ENCODE results near the gene HOXD8.

The HOXD8 gene

DNA sequence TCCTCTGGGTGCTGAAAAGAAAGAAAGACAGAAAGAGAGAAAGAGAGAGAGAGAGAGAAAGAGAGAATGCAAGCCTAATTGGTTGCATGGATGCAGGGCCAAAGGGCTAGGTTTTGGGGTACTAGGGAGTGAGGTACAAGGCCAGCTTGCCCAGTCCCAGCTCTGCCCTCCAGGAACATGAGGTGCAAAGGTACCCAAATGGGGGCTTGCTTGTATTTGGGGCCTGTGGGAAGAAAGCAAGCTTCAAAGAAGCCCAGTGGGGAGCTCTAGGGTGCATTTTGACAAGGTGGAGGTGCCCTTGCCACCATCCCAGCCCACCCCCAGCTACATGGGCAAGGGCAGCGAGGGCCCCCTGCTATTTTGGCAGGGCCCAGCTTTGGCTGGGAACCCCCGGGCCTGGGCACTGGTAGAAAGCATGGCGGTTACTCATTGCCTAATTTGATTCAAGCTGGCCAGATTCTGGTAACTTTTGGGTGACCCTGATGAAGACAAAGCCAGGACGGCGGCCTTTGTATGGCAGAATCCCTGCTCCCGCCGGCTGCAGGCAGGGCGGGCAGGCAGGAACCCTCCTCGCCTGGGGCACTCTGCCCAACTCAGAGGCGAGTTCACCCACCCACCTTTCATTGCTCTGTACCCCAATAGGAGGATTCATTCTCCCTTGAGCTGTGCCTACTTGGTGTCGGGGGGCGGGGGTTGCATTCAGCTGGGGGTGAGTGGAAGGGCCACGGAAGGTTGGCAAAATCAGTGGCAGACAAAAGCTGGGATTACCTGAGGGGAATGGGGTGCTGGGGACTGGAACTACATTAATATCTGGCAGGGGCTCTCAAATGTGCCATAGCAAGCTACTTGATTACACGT, 21.3 kb downstream of the HOXD8 start:
- Mint-ChIP-seq H3K27ac (no peak overlapping the region), H3K4me3 (no peak overlapping the region), H3K9me3 (peaks cover 5% of the 10 kb centered on the region), H3K27me3 (peaks cover 69% of the 10 kb centered on the region), H3K36me3 (peaks cover 3% of the 10 kb centered on the region), H3K4me1 (no peaks in the 10 kb centered on the region)

DNA sequence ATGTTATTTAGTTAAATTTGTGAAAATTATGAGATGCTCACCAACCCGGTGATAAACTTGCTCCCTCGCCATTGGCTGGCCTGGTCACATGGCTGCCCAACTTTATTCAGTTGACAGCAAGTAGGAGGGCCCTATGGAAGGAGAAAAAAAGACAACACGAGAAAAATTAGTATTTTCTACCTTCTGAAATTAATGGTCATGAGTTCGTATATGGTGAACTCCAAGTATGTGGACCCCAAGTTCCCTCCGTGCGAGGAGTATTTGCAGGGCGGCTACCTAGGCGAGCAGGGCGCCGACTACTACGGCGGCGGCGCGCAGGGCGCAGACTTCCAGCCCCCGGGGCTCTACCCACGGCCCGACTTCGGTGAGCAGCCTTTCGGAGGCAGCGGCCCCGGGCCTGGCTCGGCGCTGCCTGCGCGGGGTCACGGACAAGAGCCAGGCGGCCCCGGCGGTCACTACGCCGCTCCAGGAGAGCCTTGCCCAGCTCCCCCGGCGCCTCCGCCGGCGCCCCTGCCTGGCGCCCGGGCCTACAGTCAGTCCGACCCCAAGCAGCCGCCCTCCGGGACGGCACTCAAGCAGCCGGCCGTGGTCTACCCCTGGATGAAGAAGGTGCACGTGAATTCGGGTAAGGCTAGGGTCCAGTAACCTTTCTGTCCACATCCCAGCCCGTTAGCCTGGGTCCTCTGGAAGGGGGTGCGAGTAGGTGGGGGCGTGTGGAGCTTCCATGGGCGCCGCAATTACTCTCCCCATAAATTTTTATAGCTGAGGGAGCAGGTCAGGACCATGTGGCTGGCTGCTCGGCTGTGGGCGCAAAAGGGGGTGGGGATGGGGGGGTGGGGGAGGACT, 22.2 kb downstream of the HOXD8 start, which contains the start of gene HOXD4:
Gene HOXD4, plus strand, starts transcription at position 109 of the 846 bp plus-strand sequence. Its CDS starts 84 bp downstream, at position 193.
- peaks cover 64% of the 10 kb centered on the region for H3K27me3 Mint-ChIP-seq
- peaks cover 3% of the 10 kb centered on the region for H3K36me3 Mint-ChIP-seq
- H3K4me3 Mint-ChIP-seq = no peak within 1 kb of the TSS
- H3K27ac Mint-ChIP-seq = no peak within 1 kb of the TSS
- no peaks in the 10 kb centered on the region for H3K4me1 Mint-ChIP-seq
- H3K9me3 Mint-ChIP-seq = peaks cover 5% of the 10 kb centered on the region

DNA sequence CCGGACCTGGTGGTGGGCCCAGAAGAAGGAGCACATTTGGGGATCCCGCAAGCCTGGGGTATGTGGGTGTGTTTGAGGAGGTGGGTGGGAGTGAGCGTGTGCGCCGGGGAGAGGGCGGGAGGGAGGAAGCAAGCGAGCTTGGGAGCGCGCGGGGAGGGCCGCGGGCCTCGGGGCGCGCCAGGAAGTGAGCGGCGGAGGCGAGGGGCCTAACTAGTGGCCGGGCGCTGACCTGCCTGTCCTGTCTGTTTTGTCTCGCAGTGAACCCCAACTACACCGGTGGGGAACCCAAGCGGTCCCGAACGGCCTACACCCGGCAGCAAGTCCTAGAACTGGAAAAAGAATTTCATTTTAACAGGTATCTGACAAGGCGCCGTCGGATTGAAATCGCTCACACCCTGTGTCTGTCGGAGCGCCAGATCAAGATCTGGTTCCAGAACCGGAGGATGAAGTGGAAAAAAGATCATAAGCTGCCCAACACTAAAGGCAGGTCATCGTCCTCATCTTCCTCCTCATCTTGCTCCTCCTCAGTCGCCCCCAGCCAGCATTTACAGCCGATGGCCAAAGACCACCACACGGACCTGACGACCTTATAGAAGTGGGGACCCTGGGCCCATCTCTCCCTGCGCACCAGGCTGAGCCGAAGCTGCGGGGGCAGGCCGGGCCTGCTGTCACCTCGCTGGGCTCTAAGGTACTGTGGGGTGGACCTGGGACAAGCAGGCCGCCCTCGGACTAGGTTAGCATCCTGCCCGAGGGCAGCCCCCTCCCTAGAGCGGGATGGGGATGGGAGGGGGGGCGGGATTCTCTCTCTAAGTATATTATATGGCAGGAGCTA, 23.1 kb downstream of the HOXD8 start:
- Mint-ChIP-seq H3K4me3 (no peak overlapping the region), H3K27me3 (peaks cover 61% of the 10 kb centered on the region), H3K4me1 (peaks cover 3% of the 10 kb centered on the region), H3K36me3 (peaks cover 3% of the 10 kb centered on the region), H3K9me3 (peaks cover 5% of the 10 kb centered on the region), H3K27ac (no peak overlapping the region)

GRCh38 chr2:176154576-176155252, 25.2 kb downstream of the HOXD8 start:
- Mint-ChIP-seq H3K4me3 (no peak overlapping the region), H3K4me1 (peaks cover 6% of the 10 kb centered on the region), H3K36me3 (peaks cover 3% of the 10 kb centered on the region), H3K27ac (no peak overlapping the region), H3K27me3 (peaks cover 54% of the 10 kb centered on the region), H3K9me3 (peaks cover 5% of the 10 kb centered on the region)

GRCh38 chr2:176155356-176156044, 26.0 kb downstream of the HOXD8 start:
- H3K4me1 Mint-ChIP-seq = peaks cover 6% of the 10 kb centered on the region
- H3K27ac Mint-ChIP-seq = no peak overlapping the region
- H3K4me3 Mint-ChIP-seq = no peak overlapping the region
- peaks cover 48% of the 10 kb centered on the region for H3K27me3 Mint-ChIP-seq
- no peaks in the 10 kb centered on the region for H3K36me3 Mint-ChIP-seq
- H3K9me3 Mint-ChIP-seq = peaks cover under 1% of the 10 kb centered on the region

DNA sequence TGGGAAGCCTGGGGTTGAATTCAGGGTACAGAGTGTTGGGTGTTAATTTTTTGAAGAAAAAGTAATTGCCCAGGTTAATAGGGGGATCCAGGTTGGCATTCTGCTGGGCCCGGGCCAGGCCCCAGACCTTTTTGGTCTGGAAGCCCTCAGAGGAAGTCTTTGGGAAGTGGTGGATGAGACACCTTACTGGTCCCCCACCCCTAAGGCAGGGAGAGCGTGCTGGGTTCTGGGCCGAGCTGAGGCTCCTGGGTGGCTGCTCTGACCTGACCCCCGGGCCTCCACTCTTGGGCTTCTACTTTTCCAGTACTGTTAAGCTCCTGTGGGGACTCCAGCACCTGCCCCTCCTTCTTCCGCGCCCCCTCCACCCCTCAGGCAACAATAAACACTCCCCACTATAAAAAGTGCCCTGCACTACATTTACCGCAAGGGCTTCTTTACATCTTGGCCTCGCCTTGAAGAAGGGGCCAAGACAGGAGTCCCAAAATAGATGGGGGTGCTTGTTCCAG, 26.8 kb downstream of the HOXD8 start:
- no peak overlapping the region for H3K27ac Mint-ChIP-seq
- peaks cover 48% of the 10 kb centered on the region for H3K27me3 Mint-ChIP-seq
- H3K9me3 Mint-ChIP-seq = no peaks in the 10 kb centered on the region
- H3K36me3 Mint-ChIP-seq = no peaks in the 10 kb centered on the region
- no peak overlapping the region for H3K4me3 Mint-ChIP-seq
- H3K4me1 Mint-ChIP-seq = peaks cover 6% of the 10 kb centered on the region

GRCh38 chr2:176156807-176157498, 27.4 kb downstream of the HOXD8 start, which contains the start of gene HOXD3:
Gene HOXD3, plus strand, starts transcription at chr2:176157307. Its CDS starts 11,808 bp downstream, at chr2:176169115.
- Mint-ChIP-seq H3K36me3 (peaks cover 2% of the 10 kb centered on the region), H3K9me3 (no peaks in the 10 kb centered on the region), H3K4me3 (no peak within 1 kb of the TSS), H3K4me1 (peaks cover 6% of the 10 kb centered on the region), H3K27me3 (peaks cover 49% of the 10 kb centered on the region), H3K27ac (peak within 1 kb of the TSS; percentile 18)

DNA sequence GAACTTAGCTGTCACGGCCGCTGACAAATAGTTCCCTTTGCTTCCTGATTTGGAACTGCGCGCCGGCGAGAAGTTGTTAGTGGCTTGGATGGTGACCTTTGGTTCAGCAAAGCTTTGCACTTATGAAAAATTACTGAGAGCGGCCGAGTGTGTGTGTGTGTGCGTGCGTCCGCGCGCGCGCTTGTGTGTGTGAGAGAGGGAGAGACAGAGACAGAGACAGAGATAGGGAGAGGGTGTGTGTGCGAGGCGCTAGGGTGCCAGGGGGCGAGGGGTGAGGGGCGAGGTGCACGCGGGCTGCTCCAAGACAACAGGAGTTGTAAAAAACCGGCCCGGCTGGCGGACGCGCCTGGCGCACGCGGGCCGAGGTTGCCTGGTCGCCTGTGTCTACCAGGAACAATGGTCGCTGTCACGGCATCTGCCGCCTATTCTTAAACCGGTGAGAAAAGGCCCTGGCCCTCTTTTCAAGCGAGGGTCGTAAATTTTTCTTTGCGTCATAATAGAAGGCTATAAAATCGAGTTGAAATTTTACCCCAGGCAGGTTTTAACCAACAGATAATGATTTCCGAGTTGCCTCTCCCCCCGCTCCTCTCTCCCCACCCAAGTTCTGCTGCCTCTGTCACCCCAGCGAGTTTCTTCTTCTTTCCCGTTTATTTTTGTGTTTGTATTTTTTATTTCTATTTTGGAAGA, 28.1 kb downstream of the HOXD8 start:
- Mint-ChIP-seq H3K4me3 (no peak overlapping the region), H3K4me1 (peaks cover 6% of the 10 kb centered on the region), H3K9me3 (no peaks in the 10 kb centered on the region), H3K27me3 (peaks cover 52% of the 10 kb centered on the region), H3K27ac (peak overlapping the region; percentile 18), H3K36me3 (peaks cover 2% of the 10 kb centered on the region)

GRCh38 chr2:176158186-176158591, 28.7 kb downstream of the HOXD8 start:
- Mint-ChIP-seq H3K27ac (peak overlapping the region; percentile 19), H3K4me1 (peaks cover 6% of the 10 kb centered on the region), H3K27me3 (peaks cover 52% of the 10 kb centered on the region), H3K4me3 (peak overlapping the region; percentile 3), H3K9me3 (no peaks in the 10 kb centered on the region), H3K36me3 (peaks cover 2% of the 10 kb centered on the region)

- Mint-ChIP-seq H3K9me3 (peaks cover 5% of the 10 kb centered on the region), H3K27ac (no peak overlapping the region), H3K4me3 (no peak overlapping the region), H3K36me3 (peaks cover 4% of the 10 kb centered on the region), H3K27me3 (peaks cover 56% of the 10 kb centered on the region), H3K4me1 (peaks cover 8% of the 10 kb centered on the region)
These were observed 29.6 kb downstream of the HOXD8 start for GRCh38 chr2:176158855-176159662.

DNA sequence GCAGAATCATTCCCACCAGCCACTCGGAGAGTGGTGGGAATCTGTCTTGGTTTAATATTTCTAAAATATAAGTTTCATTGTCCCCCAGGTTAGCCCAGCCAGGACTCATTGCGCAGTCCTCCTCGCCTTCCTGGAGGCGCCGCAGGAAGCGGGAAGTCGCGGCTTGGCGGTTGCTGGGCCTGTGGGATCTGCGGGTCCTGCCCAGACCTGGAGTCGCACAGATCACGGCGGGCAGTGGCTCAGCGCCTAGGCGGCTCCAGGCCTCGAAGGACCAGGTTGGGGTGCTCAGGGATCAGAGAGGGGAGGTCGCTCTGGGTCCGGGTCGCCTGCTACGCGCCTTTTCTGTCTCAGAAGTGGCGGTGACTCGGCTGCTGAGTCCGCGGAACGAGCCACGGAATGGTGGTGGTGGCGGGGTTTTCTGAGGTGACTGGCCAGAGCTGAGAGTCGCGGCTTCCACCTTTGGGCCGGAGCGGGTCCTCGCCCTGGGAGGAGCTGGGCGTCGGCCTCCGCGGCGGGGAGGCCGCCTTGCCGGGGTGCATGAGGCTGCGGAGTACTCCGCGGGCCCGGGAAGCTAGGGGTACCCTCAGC, 30.3 kb downstream of the HOXD8 start:
- H3K9me3 Mint-ChIP-seq = peaks cover 7% of the 10 kb centered on the region
- H3K4me1 Mint-ChIP-seq = peaks cover 12% of the 10 kb centered on the region
- peaks cover 4% of the 10 kb centered on the region for H3K36me3 Mint-ChIP-seq
- peaks cover 54% of the 10 kb centered on the region for H3K27me3 Mint-ChIP-seq
- H3K4me3 Mint-ChIP-seq = no peak overlapping the region
- H3K27ac Mint-ChIP-seq = no peak overlapping the region

GRCh38 chr2:176160251-176160985, 30.9 kb downstream of the HOXD8 start:
- H3K27ac Mint-ChIP-seq = no peak overlapping the region
- peaks cover 4% of the 10 kb centered on the region for H3K36me3 Mint-ChIP-seq
- H3K4me1 Mint-ChIP-seq = peaks cover 12% of the 10 kb centered on the region
- H3K27me3 Mint-ChIP-seq = peaks cover 53% of the 10 kb centered on the region
- H3K4me3 Mint-ChIP-seq = no peak overlapping the region
- peaks cover 7% of the 10 kb centered on the region for H3K9me3 Mint-ChIP-seq

Data from activated naive CD4-positive, alpha-beta T cell treated with anti-CD3 and anti-CD28 coated beads, Interleukin-2, amount 50 U/mL, for 24 hours (primary cell).